Measurements from ENCODE around the gene CHRNE. TPM values are rescaled to one million over a fixed set of nuclear protein-coding genes. Genes with fewer than 3 reads are reported as not detected.
A peak's percentile ranks its signal among the peaks of the same experiment; 100 is the strongest.

The CHRNE gene
- 0.33 and 4.9 TPM in 2 replicates for total RNA-seq (ENCODE audit: low replicate concordance)

GRCh38 chr17:4903051-4903818 lies at the start of gene CHRNE:
Gene CHRNE, minus strand, starts transcription at chr17:4903098. Its CDS starts 35 bp downstream, at chr17:4903063.
- no peak within 1 kb of the TSS for H3K4me3 ChIP-seq (ENCODE audit: low read depth, low read length)
- DNase-seq (ENCODE audit: low read depth), result peak; percentile 84
- TF ChIP-seq CTCF (IDR thresholded peaks at IDR 0.05; ENCODE audit: insufficient read depth, low read length), result peak; percentile 83

GRCh38 chr17:4951486-4951885 lies 48.6 kb upstream of the CHRNE start:
- DNase-seq (ENCODE audit: low read depth), result no peak
- no peak for TF ChIP-seq CTCF (IDR thresholded peaks at IDR 0.05; ENCODE audit: insufficient read depth, low read length)
- no peak overlapping the region for H3K4me3 ChIP-seq (ENCODE audit: low read depth, low read length)

GRCh38 chr17:4950746-4951204 lies 47.9 kb upstream of the CHRNE start, which contains the start of gene ENO3:
Gene ENO3, plus strand, starts transcription at chr17:4951119. Its CDS starts 711 bp downstream, at chr17:4951830.
- DNase-seq (ENCODE audit: low read depth), result no peak
- no peak for TF ChIP-seq CTCF (IDR thresholded peaks at IDR 0.05; ENCODE audit: insufficient read depth, low read length)
- H3K4me3 ChIP-seq (ENCODE audit: low read depth, low read length), result peak within 1 kb of the TSS; percentile 45

GRCh38 chr17:4950075-4950745 lies 47.3 kb upstream of the CHRNE start:
- TF ChIP-seq CTCF (IDR thresholded peaks at IDR 0.05; ENCODE audit: insufficient read depth, low read length), result no peak
- peak overlapping the region; percentile 45 for H3K4me3 ChIP-seq (ENCODE audit: low read depth, low read length)
- DNase-seq (ENCODE audit: low read depth), result no peak

- TF ChIP-seq CTCF (IDR thresholded peaks at IDR 0.05; ENCODE audit: insufficient read depth, low read length), result no peak
- H3K4me3 ChIP-seq (ENCODE audit: low read depth, low read length), result peak overlapping the region; percentile 71
- peak; percentile 69 for DNase-seq (ENCODE audit: low read depth)
Measured at GRCh38 chr17:4949321-4950074, 46.6 kb upstream of the CHRNE start.

GRCh38 chr17:4948931-4949320 lies 46.0 kb upstream of the CHRNE start:
- peak overlapping the region; percentile 71 for H3K4me3 ChIP-seq (ENCODE audit: low read depth, low read length)
- no peak for TF ChIP-seq CTCF (IDR thresholded peaks at IDR 0.05; ENCODE audit: insufficient read depth, low read length)
- DNase-seq (ENCODE audit: low read depth), result peak; percentile 84

Data from fibroblast of the aortic adventitia (primary cell).